ENCODE results near the gene EIF3L. TPM values are rescaled to one million over a fixed set of nuclear protein-coding genes. Genes with fewer than 3 reads are reported as not detected.

EIF3L gene
- total RNA-seq, 1 donor from 2014 or later = 971 TPM

DNA sequence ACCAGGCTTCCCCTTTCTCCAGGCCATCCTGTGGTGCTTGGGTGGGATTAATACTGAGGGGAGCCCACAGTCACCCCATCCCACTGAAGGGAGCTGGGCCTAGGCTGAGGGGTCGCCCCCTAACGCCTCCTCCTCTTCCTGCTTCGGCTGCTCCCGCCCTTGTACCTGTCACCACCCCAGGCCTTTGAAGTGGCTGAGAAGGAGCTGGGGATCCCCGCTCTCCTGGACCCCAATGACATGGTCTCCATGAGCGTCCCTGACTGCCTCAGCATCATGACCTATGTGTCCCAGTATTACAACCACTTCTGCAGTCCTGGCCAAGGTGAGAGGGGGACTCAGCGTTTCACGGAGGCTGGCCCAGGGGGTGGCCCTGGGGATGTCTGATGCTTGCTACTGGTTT lies 63.0 kb downstream of the EIF3L start:
- H3K27ac Mint-ChIP-seq = peak overlapping the region; percentile 33
- no peaks in the 10 kb centered on the region for H3K36me3 ChIP-seq
- H3K79me2 ChIP-seq (ENCODE audit: low read depth) = no peaks in the 10 kb centered on the region
- TF ChIP-seq EZH2phosphoT487 (IDR thresholded peaks at IDR 0.05) (no peak), EZH2 (IDR thresholded peaks at IDR 0.05) (no peak)
- TF ChIP-seq, protein P1, sequence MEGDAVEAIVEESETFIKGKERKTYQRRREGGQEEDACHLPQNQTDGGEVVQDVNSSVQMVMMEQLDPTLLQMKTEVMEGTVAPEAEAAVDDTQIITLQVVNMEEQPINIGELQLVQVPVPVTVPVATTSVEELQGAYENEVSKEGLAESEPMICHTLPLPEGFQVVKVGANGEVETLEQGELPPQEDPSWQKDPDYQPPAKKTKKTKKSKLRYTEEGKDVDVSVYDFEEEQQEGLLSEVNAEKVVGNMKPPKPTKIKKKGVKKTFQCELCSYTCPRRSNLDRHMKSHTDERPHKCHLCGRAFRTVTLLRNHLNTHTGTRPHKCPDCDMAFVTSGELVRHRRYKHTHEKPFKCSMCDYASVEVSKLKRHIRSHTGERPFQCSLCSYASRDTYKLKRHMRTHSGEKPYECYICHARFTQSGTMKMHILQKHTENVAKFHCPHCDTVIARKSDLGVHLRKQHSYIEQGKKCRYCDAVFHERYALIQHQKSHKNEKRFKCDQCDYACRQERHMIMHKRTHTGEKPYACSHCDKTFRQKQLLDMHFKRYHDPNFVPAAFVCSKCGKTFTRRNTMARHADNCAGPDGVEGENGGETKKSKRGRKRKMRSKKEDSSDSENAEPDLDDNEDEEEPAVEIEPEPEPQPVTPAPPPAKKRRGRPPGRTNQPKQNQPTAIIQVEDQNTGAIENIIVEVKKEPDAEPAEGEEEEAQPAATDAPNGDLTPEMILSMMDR (IDR thresholded peaks at IDR 0.05) = no peak
- peaks cover 9% of the 10 kb centered on the region for H3F3A ChIP-seq (ENCODE audit: low read depth)
- H3K4me1 Mint-ChIP-seq = peaks cover 37% of the 10 kb centered on the region
- no peak overlapping the region for H3K4me2 ChIP-seq
- no peaks in the 10 kb centered on the region for H3K9me3 ChIP-seq (ENCODE audit: low read depth)
- no peak overlapping the region for H3K27ac ChIP-seq
- H3K9me3 Mint-ChIP-seq = no peaks in the 10 kb centered on the region
- DNase-seq (ENCODE audit: low spot score) = no peak
- H3K4me1 ChIP-seq = peaks cover 22% of the 10 kb centered on the region
- H3K9ac ChIP-seq = no peak overlapping the region
- no peak overlapping the region for H3K4me3 Mint-ChIP-seq
- H2AFZ ChIP-seq (replicated peaks) = no peak overlapping the region
- H3K27me3 ChIP-seq = no peaks in the 10 kb centered on the region
- peaks cover 5% of the 10 kb centered on the region for H3K36me3 Mint-ChIP-seq
- peaks cover 27% of the 10 kb centered on the region for H4K20me1 ChIP-seq (ENCODE audit: low read depth)
- no peak overlapping the region for H3K4me3 ChIP-seq
- peaks cover 2% of the 10 kb centered on the region for H3K27me3 Mint-ChIP-seq (ENCODE audit: insufficient read depth, low read depth)

DNA sequence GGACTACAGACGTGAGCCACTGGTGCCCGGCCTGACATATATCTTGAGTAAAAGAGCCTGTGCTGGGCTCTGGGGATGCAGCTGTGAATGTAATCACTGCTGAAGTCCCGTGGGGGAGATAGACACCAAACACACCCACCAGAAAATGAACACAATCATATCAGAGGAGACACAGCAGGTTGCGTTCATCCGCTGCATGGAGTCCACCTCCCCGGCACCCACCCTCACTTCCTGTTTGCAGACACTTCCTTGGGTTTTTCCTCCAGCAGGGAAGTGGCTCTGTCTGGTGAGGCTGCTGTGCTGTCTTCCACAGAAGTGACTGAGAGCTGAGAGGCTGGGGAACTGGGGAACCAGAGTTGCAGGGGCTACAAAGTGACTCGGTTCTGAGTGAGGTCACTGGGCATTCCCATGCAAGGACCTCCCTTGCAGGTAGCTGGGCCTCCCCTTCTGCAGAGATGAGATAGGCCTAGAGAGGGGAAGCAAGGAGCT lies 64.1 kb downstream of the EIF3L start:
- no peak overlapping the region for H3K9ac ChIP-seq
- no peaks in the 10 kb centered on the region for H3K79me2 ChIP-seq (ENCODE audit: low read depth)
- no peak overlapping the region for H3K4me3 ChIP-seq
- peaks cover 9% of the 10 kb centered on the region for H3F3A ChIP-seq (ENCODE audit: low read depth)
- no peaks in the 10 kb centered on the region for H3K36me3 ChIP-seq
- Mint-ChIP-seq H3K27ac (no peak overlapping the region), H3K4me1 (peaks cover 28% of the 10 kb centered on the region), H3K4me3 (no peak overlapping the region), H3K9me3 (no peaks in the 10 kb centered on the region), H3K36me3 (peaks cover 5% of the 10 kb centered on the region), H3K27me3 (ENCODE audit: insufficient read depth, low read depth) (peaks cover 3% of the 10 kb centered on the region)
- H3K27me3 ChIP-seq = no peaks in the 10 kb centered on the region
- TF ChIP-seq EZH2 (IDR thresholded peaks at IDR 0.05) (no peak), EZH2phosphoT487 (IDR thresholded peaks at IDR 0.05) (no peak)
- TF ChIP-seq, protein P1 (IDR thresholded peaks at IDR 0.05) = no peak
- H4K20me1 ChIP-seq (ENCODE audit: low read depth) = peaks cover 23% of the 10 kb centered on the region
- no peak overlapping the region for H3K27ac ChIP-seq
- no peak overlapping the region for H3K4me2 ChIP-seq
- no peak overlapping the region for H2AFZ ChIP-seq (replicated peaks)
- H3K4me1 ChIP-seq = peaks cover 18% of the 10 kb centered on the region
- H3K9me3 ChIP-seq (ENCODE audit: low read depth) = no peaks in the 10 kb centered on the region
- DNase-seq (ENCODE audit: low spot score) = no peak

DNA sequence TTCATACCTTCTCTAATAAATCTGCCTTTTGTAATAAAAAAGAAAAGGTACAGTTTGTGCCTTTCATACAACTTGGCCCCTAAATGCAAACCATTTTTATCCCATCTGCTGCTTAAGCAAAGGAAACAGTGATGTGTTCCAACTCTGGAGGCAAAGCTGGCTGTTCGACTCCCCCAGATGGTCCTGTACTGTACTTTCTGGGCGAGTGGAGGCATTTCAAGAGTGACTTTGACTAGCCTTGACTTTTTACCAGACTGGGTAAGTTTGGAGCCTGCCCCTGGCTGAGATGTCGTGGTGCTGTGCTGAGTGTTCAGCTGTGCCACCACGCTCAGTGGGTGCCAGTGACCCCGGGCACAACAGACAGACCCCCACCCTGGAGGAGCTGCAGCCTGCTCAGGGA lies 67.1 kb downstream of the EIF3L start:
- no peaks in the 10 kb centered on the region for H3K9me3 ChIP-seq (ENCODE audit: low read depth)
- TF ChIP-seq EZH2phosphoT487 (IDR thresholded peaks at IDR 0.05) (no peak), EZH2 (IDR thresholded peaks at IDR 0.05) (no peak)
- TF ChIP-seq, protein P1 (IDR thresholded peaks at IDR 0.05) = no peak
- no peaks in the 10 kb centered on the region for H3K36me3 ChIP-seq

More for the DNA sequence above, 67.1 kb downstream of the EIF3L start:
- H3K27ac Mint-ChIP-seq = no peak overlapping the region
- H3K9ac ChIP-seq = no peak overlapping the region
- peaks cover 1% of the 10 kb centered on the region for H3K36me3 Mint-ChIP-seq
- no peaks in the 10 kb centered on the region for H3K27me3 ChIP-seq
- DNase-seq (ENCODE audit: low spot score) = no peak
- H2AFZ ChIP-seq (replicated peaks) = no peak overlapping the region
- H3K4me3 ChIP-seq = no peak overlapping the region
- H3K4me1 Mint-ChIP-seq = peaks cover 5% of the 10 kb centered on the region
- no peaks in the 10 kb centered on the region for H3K9me3 Mint-ChIP-seq
- peaks cover 4% of the 10 kb centered on the region for H3K4me1 ChIP-seq
- H4K20me1 ChIP-seq (ENCODE audit: low read depth) = peaks cover 9% of the 10 kb centered on the region
- H3F3A ChIP-seq (ENCODE audit: low read depth) = peaks cover 1% of the 10 kb centered on the region
- H3K4me3 Mint-ChIP-seq = no peak overlapping the region
- H3K27me3 Mint-ChIP-seq (ENCODE audit: insufficient read depth, low read depth) = peaks cover 3% of the 10 kb centered on the region
- H3K79me2 ChIP-seq (ENCODE audit: low read depth) = no peaks in the 10 kb centered on the region
- no peak overlapping the region for H3K27ac ChIP-seq
- H3K4me2 ChIP-seq = no peak overlapping the region
